NCI-H446 treated with DMSO at 0.1 percent for 48 hours (cell line): ENCODE data around the gene MAGI3.
"Not testable (repeated sequence)": the region's sequence is repeated elsewhere in the genome, so short reads cannot be mapped to it uniquely, and the experiment has no call there.

Experiments
- DNase-seq: peaks from one replicate; lab custom pipeline; 2025; lab: John Stamatoyannopoulos, UW

The MAGI3 gene

DNA sequence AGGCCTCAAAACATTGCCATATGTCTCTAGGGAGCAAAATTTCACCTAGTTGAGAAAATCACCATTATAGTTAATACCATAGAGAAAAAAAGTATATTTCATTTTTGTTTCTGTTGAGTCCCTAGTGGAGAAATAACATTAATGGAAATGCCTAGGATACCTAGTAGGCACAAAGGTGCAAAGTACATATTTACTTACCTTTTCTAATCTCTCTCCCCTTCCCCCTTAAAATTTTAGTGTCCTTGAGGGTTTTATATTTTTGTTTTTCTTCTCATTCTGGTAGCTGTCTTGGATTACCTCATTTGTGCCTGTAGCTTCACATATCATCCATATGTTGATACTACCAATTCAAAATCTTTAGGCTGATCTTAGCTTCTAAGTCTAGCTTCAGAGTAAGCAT lies 127.0 kb downstream of the MAGI3 start:
- no peak for DNase-seq

- DNase-seq = no peak
These were observed 127.7 kb downstream of the MAGI3 start for GRCh38 chr1:113517983-113518382.

DNA sequence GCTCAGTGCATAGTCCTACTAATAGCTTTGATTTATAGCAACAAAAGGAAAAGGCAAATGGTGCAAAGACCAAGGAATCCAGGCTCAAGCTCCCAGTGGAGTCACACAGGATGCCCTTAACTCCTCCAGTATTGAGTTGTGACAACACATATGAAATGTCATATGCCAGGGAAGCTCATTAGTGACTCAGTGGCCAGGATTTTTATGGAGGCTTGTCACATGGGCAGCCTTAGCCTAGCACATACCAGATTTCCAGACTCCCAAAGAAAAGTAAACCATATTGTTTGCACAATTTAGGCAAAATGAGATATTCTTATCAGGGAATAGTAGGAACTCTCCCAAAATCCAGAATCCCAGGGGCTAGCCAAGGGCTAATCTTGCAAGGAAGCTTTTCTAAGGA lies 129.2 kb downstream of the MAGI3 start:
- DNase-seq = no peak

DNA sequence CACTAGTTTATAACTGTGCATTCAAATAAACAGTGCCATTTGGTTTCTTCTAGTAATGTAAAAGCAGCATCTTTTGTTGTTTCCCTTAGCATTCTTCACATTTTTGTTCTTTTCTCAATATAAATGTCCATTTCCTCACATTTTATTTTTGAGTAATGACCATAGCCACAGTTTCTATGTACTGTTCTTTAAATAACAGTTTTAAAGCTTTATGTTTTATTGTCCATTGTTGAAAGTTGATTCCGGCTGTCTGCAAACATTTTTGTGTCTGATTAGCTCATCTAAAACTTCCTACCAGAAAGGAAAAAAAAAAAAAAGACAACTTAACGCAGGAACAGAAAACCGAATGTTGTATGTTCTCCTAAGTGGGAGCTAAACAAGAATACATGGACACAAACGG lies 139.7 kb downstream of the MAGI3 start:
- no peak for DNase-seq

DNA sequence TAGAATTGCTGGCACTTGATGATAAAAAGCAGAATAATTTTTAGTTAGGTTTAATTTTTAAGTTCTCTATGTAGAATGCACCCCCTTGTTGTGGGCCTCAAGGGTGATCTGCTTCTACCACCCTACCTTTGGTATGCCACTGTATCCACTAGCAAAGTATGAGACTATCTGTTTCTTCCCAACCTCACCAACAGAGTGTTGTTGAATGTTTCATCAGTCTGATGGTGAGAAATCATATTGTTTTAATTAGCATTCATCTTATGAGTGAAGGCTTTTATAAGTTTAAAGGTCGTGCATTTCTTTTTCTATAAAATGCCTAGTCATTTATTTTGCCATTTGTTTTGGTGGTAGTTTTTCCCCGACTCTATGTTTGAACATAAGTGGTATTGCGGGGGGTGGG lies 141.0 kb downstream of the MAGI3 start:
- DNase-seq = no peak

- no peak for DNase-seq
These were observed 142.7 kb downstream of the MAGI3 start for GRCh38 chr1:113533061-113533460.

DNA sequence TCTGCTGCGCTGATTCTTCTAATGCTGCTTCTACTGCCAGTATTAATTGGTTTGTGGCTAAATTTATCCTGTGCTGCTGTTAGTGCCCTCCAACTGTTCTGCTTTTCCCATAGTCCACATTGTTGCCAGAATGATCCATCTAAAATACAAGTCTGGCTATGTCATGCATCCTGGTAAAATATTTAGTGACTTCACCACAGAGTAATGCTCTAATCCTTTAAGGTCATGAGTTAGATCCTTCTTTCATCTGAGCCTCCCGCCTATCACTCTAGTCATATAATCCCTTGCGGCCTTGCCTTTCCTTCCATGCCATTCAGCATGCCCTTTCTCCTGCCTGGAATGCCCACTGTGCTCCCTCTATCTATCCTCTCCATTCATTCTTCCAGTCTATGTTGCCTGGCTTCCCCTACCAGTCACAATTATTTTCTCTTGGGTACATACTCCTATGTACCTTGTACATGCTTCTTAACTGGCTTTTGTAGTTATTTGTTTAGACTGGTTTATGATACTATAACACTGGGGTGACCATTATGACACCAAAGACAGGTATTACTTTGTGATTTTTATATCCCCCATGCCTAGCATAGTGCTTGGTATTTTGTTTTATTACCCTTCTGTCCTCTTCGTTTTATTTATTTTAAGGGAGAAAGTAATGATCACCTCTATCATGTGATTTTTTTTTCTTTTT lies 144.0 kb downstream of the MAGI3 start:
- DNase-seq = peak; percentile 86

GRCh38 chr1:113534875-113535274 lies 144.6 kb downstream of the MAGI3 start:
- peak; percentile 18 for DNase-seq

- peak; percentile 89 for DNase-seq
These were observed 146.0 kb downstream of the MAGI3 start for GRCh38 chr1:113536182-113536780.

GRCh38 chr1:113538225-113538624 lies 147.9 kb downstream of the MAGI3 start:
- DNase-seq = peak; percentile 76

GRCh38 chr1:113540335-113540734 lies 150.0 kb downstream of the MAGI3 start:
- DNase-seq = no peak

DNA sequence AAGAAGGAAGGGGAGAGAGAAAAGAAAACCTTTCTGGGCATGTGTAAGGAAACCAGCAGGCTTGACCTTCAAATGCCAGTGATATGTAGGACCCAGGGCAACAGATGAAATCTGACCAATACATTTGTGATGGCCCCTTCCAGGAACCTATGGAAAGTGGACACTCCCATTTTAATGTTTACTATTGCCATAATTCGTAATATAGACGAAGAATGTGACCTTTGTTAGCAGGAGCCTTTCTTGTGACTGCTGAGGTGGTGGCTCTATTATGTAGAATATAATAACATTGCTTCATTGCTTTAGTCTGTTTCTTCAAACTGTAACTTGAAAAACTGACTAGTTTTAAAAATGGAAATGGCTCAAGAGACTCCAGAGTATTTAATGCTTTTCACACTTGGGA lies 150.8 kb downstream of the MAGI3 start:
- no peak for DNase-seq

GRCh38 chr1:113542221-113542701 lies 151.9 kb downstream of the MAGI3 start:
- no peak for DNase-seq

DNA sequence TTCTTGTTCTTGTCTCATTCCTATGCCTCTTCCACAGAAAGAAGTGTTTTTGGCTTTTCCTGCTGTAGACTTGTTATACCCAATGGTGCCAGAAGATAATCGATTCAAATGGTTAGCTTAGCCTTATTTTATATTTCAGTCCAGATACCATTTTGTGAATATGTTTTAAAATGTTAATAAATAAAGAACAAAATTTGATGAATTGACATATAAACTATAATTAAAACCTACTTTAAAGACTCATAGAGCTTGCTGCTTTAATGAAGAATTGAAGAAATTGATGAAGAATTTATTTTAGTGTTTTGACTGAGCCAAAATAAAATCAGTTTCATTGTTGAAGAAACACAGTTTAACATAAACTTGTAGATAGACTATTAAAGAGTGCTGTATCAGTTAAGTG lies 152.8 kb downstream of the MAGI3 start:
- no peak for DNase-seq

DNA sequence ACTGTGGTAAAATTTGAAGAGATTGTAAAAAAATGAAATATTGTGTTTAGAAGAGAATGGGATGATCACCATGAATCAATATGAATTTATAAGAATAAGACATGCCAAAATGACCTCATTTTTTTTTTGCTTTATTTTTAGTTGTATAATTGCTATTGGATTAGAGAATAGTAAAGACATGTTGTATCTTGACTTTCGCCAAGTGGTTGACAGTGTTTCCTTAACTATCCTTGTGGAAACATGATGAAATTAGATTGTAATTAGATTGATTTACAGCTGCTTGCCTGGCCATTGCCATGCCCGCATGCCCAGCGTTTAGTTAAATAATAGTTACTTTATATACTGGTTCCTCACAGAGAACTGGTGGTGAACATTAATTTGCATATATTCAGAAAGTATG lies 154.9 kb downstream of the MAGI3 start:
- peak; percentile 66 for DNase-seq

GRCh38 chr1:113545626-113546025 lies 155.3 kb downstream of the MAGI3 start:
- DNase-seq = no peak

- no peak for DNase-seq
These were observed 161.4 kb downstream of the MAGI3 start for GRCh38 chr1:113551728-113552127.

DNA sequence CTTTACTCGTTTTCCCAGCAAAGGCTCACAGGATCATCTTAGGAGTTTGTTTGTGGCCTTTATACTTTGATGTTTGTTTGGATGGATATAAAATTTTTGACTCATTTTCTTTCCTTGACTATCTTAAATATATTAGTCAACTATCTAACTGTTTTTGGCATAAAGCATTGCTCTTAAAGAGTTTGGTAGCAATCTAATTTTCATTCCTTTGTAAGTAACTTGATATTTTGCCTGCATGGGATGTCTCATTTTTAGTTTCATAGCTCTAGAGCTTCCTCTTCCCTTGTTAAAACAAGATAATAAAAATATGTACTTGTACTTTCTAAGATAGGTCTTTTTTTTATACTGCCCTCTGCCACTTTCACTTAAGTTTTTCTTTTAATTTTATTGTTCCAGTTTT lies 161.9 kb downstream of the MAGI3 start:
- no peak for DNase-seq

DNA sequence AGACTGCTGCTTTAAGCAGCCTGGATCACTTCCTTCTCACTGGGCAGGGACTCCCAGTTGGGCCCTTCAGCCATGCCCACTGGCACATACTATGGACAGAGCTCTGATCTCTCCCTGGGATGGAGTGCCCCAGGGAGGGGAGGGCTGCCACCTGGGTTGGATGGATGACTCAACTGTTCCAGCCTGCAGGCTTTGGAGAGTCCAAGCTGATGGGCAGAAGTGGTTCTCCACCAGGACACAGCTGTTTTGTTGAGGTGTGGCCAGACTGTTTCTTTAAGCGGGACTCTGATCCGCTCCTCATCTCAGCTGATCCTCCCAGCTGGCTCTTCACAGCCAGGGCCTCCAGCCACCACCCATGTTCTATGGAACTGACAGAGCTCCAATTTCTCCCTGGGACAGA lies 166.9 kb downstream of the MAGI3 start:
- no peak for DNase-seq

- no peak for DNase-seq
These were observed 175.3 kb downstream of the MAGI3 start for GRCh38 chr1:113565621-113566020.

- DNase-seq = no peak
These were observed 177.1 kb downstream of the MAGI3 start for GRCh38 chr1:113567427-113567826.

DNA sequence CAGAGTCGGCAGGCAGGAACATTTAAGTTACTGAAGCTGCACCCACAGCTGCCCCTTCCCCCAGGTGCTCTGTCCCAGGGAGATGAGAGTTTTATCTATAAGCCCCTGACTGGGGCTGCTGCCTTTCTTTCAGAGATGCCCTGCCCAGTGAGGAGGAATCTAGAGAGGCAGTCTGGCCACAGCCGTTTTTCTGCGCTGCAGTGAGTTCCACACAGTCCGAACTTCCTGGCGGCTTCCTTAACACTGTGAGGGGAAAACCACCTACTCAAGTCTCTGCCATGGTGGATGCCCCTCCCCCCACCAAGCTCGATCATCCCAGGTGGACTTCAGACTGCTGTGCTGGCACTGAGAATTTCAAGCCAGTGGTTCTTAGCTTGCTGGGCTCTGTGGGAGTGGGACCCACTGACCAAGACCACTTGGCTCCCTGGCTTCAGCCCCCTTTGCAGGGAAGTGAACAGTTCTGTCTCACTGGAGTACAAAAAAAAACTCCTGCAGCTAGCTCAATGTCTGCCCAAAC lies 185.5 kb downstream of the MAGI3 start:
- not testable (repeated sequence) for DNase-seq

DNA sequence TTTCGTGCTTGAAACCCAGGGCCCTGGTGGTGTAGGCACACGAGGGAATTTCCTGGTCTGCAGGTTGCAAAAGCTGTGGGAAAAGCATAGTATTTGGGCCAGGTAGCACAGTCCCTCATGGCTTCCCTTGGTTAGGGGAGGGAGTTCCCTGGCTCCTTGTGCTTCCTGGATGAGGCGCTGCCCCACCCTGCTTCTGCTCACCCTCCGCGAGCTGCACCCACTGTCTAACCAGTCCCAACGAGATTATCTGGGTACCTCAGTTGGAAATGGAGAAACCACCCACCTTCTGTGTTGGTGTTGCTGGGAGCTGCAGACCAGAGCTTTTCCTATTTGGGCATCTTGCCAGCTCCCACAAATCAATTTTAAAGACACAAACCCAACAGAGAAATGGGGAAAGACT lies 186.0 kb downstream of the MAGI3 start:
- no peak for DNase-seq
